Measurements from ENCODE around the gene GHITM. TPM values are rescaled to one million over a fixed set of nuclear protein-coding genes. Genes with fewer than 3 reads are reported as not detected.

Gene GHITM
- total RNA-seq, 1 donor from 2014 or later: 112 TPM

DNA sequence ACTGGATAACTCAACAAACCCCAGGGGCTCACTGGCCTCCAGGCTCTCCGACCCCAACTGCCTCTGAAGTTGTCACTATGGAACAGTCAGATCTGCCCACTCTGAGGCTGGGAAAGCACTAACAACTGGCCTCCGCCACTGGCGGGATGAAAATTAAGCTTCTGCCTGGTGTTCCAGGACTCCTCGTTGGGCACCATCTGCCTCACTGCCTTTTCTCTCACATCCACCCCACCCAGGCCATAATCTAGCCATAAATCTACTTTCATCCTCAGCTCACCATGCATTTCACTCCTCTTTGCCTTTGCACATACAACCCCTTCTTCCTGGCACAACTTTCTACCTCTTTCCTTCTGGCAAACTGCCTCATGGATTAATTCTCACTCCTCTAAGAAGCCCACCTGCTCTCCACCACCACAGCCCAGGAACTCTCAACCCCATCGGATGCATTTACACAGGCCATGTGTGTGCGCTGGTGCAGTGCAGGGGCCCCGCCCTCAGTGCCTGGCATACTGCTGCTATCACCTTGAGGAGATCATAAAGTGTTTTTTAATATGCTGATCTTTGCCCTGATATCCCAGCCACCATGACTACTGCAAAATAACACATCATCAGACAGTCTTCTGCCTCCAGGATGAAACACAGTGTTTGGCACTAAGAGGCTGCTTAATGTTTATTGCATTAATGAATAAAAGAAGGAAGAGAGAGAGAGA is 59.1 kb downstream of the GHITM start:
- intact Hi-C loops (cut with micrococcal nuclease): no loop called here

DNA sequence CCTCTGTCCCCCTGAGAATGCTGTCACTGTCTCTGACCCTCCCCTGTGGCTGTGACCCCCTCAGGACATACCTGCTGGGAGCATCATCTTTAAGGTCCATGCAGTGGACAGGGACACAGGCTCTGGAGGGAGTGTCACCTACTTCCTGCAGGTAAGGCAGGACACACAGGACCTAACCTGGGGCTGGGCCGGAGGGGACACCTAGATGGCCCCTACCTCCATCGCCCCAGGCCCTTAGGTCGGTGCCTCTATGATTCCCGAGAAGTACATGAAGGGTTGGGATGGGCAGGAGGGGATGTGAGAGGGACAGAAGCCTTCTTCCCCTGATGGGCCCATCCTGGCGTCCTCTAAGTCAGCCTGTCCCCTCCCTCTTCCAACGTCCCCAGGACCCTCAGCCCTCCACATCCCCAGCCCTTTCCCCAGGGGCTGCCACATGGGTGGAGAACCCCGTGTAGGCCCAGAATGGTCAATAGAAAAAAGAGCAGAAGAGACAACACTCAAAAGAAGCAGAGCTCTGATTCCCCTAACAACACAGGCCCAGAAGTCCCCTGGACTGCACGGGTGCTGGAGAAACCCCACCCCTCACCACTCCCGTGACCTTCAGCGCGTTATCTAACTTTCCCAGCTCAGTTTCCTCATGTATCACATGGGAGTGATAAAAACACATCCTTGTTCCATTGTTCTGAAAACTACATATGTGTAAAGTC is 61.4 kb downstream of the GHITM start:
- intact Hi-C loops (cut with micrococcal nuclease): no loop called here

- intact Hi-C loops (cut with micrococcal nuclease): no loop called here
Observed at GRCh38 chr10:84201244-84201606, 61.9 kb downstream of the GHITM start.

DNA sequence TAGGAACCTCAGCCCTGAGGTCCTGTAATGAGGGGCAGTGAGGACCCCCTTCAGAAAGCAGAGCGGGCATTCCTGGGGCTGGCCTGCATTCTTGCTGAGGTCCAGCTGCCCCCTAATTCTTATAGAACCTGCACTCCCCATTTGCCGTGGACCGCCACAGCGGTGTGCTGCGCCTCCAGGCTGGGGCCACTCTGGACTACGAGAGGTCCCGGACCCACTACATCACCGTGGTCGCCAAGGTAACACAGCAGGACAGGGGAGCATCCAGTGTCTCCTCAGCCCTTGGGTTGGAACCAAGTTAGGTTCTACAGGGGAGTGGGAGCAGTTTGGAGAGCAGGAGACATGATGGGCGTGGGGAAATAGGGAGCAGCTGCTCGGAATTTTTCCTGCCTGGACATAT is 62.4 kb downstream of the GHITM start:
- intact Hi-C loops (cut with micrococcal nuclease): no loop called here

- intact Hi-C loops (cut with micrococcal nuclease): no loop called here
Observed at GRCh38 chr10:84202349-84202748, 63.0 kb downstream of the GHITM start.

Other genes with a start within 250 kb of the GHITM start
- not detected in 2 replicates for gene GPR15LG, start 34.3 kb downstream of the GHITM start, total RNA-seq
- gene CDHR1, start 55.0 kb downstream of the GHITM start, total RNA-seq: 0.07 TPM in 1 of 2 replicates, not detected in the other
- gene LRIT2, start 86.0 kb downstream of the GHITM start, total RNA-seq: not detected in 2 replicates
- not detected in 2 replicates for gene LRIT1, start 102.0 kb downstream of the GHITM start, total RNA-seq
- not detected in 2 replicates for gene RGR, start 105.5 kb downstream of the GHITM start, total RNA-seq
- 67.2 and 68.7 TPM in 2 replicates for gene CCSER2, start 189.1 kb downstream of the GHITM start, total RNA-seq